Measurements from ENCODE around the gene SAAL1. TPM values are rescaled to one million over a fixed set of nuclear protein-coding genes. Genes with fewer than 3 reads are reported as not detected.
A peak's percentile ranks its signal among the peaks of the same experiment; 100 is the strongest.

SAAL1 gene
- total and polyA plus RNA-seq, 9 of the 15 experiments (the other 6 are each of a cell fraction or from before 2014, with no cell fraction given), result 38.9 to 77.5 (median 56.4) TPM

- TF ChIP-seq ZBTB7A (IDR thresholded peaks at IDR 0.05; ENCODE audit: borderline replicate concordance, control insufficient read depth, low read depth, low read length) (peak; percentile 46; the same call in 1 of the 2 replicates), NR3C1 (CRISPR knock-in tag; IDR thresholded peaks at IDR 0.05) (no peak), HMGN3 (IDR thresholded peaks at IDR 0.05; ENCODE audit: borderline replicate concordance, extremely low read depth, insufficient read length, low read depth, low read length) (peak; percentile 70), MTA3 (IDR thresholded peaks at IDR 0.05; ENCODE audit: borderline replicate concordance) (0 out of 2 replicates have a peak, but pooled peaks have one; percentile 65), THAP12 (CRISPR knock-in tag; IDR thresholded peaks at IDR 0.05) (peak; percentile 94), ZNF280A (IDR thresholded peaks at IDR 0.05; ENCODE audit: low read depth, partially characterized antibody) (no peak), MAZ (CRISPR knock-in tag; conservative IDR thresholded peaks at IDR 0.05 in 1 of 2, IDR thresholded peaks at IDR 0.05 in 1 of 2) (peak in 1 of 2 experiments; percentile 73), ZBED1 (IDR thresholded peaks at IDR 0.05) (peak; percentile 99), ZKSCAN8 (CRISPR knock-in tag; IDR thresholded peaks at IDR 0.05) (no peak), ETV5 (CRISPR knock-in tag; IDR thresholded peaks at IDR 0.05; ENCODE audit: low read depth) (peak; percentile 91), ZNF717 (CRISPR knock-in tag; IDR thresholded peaks at IDR 0.05) (no peak), CREB3 (tag; conservative IDR thresholded peaks at IDR 0.05; ENCODE audit: low read depth) (no peak), ZNF551 (CRISPR knock-in tag; IDR thresholded peaks at IDR 0.05) (no peak), ZNF655 (CRISPR knock-in tag; IDR thresholded peaks at IDR 0.05) (no peak), ZNF75A (CRISPR knock-in tag; IDR thresholded peaks at IDR 0.05) (peak; percentile 41; the same call in 1 of the 2 replicates), ZNF586 (CRISPR knock-in tag; conservative IDR thresholded peaks at IDR 0.05) (no peak), ZNF175 (CRISPR knock-in tag; IDR thresholded peaks at IDR 0.05; ENCODE audit: low read depth) (no peak), ELK3 (CRISPR knock-in tag; IDR thresholded peaks at IDR 0.05) (no peak), ZNF124 (CRISPR knock-in tag; IDR thresholded peaks at IDR 0.05) (no peak), CTBP1 (IDR thresholded peaks at IDR 0.05; ENCODE audit: borderline replicate concordance) (peak; percentile 83; the same call in 1 of the 2 replicates)
Measured at GRCh38 chr11:18105802-18106574, at the start of gene SAAL1 (continued).
